ENCODE data around the gene MT1A. TPM values are rescaled to one million over a fixed set of nuclear protein-coding genes. Genes with fewer than 3 reads are reported as not detected.
"Not testable (repeated sequence)": the region's sequence is repeated elsewhere in the genome, so short reads cannot be mapped to it uniquely, and the experiment has no call there.

The MT1A gene
- total RNA-seq, 1 donor from 2014 or later: 1.4 TPM

DNA sequence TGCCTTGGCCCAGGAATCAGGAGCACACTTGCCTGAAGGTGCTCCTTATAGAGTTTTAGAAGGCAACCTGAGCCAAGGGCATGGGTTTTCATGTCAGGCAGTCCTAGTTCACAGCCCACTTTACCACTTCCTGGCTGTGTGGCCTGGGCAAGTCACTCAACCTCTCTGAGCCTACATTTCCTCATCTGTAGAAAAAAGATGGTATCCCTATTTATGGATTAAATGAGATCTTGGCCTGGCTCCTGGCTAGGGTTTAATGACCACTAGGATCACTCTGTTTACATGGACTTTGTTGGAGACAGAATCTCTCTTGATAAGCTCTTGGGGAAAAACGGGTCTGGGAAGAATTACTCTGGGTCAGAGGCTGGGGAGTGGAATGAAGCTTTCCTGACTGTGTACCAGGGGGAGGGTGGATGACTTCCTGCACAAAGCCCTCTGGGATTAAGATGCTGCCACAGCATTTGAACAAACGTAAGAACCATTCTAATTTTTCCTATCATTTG is 27.8 kb upstream of the MT1A start:
- peak; percentile 46 for DNase-seq

DNA sequence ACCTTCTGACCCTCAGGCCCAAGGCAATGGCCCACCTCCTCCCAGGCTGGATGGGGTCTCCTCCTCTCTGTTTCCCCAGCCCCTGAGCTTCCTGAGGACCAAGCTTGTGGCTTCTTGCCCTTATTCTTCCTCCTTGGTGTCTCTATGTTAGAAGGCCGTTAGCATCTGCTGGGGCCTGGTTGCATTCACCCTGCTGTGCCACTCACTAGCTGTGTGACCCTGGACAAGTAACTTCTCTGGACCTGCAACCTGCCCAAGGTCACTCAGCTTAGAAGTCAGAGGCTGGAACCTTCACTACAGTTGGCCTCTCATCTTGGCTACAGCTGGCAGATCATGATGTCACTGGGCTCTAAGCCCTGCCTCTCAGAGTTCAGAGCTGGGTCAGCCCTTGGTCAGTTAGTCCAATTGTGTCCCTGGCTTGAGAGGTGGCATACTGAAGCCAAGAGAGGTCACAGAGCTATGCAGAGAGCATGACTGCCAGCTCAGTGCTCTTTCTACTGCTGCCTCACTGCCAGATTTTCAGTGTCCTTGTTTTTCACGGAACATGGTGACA is 27.1 kb upstream of the MT1A start:
- peak; percentile 8 for DNase-seq

DNA sequence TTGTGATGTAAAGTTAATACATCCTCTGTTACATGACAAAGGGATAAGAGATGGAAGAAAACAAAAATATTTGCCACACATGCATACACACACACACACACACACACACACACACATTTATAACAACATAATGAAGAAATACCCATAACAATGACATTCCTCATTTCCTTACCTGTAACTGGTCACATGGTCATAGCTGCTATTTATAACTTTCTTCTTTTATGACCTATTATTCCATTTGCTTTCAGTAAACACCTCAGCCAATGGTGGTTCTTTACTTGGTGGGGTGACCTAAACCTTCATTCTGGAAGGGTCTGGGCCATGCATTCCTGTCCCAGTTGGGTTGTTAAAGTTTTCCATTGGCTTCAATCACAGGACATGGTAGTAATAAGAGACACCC is 24.8 kb upstream of the MT1A start:
- DNase-seq: no peak

DNA sequence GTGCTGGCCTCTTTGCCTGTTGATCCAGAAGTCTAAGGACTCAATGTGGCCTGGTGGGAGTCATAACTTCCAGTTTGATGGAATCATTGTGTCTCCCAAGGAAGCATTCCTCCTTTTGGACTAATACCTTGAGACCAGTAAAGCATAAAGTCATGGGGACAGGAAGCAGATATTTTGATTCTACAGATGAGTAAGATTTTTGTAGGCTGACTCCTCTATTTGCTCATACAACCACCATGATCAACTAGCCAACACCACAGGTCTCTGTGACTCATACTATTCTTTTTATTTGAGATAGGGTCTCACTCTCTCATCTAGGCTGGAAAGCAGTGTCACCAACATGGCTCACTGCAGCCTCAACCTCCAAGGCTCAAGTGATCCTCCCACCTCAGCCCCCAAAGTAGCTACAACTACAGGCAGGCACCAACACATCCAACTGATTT is 23.9 kb upstream of the MT1A start:
- DNase-seq: no peak

DNA sequence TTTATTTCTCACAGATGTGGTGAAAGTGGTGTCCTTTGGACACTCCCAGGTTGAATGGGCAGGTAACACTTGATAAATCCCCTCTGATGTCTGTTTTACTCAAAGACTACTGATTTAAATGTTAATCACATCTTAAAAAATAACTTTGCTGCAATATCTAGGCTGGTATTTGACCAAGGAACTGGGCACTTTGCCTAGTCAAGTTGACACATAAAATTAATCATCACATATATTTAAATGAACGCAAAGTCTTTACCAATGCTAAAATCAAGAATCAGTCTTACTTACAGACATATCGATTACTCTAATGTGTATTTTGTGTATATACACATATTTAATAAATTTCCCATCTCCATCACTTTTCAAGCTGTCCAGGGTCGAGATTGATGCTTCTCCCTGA is 23.1 kb upstream of the MT1A start:
- DNase-seq: no peak

DNA sequence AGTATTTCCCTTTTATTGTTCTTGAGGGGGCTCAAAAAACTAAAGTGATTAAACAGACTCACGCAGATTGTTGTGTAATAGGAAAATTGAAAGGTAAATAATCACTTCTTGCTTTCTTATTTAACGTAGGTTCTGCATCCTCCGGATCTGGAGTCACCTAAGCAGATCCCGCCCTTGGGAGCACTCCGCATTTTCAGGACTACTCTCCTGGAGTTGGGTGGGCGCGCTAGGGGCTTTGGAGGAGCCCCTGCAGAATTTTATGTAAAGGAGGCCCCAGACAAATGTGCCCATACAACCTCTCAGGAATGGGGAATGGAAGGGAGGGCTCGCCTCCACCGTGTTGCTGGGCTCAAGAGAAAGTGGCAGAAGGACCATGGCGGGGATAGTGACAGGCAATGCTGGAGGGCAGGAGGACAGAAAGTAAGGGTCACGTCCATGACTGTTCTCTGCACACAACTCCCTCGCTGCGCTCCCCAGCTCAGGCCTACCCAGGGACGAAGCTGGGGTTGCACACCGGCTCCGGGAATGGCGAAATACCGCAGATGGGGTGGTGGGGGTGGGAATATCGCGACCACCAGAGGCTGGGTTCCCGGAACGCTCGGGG is 21.8 kb upstream of the MT1A start:
- no peak for DNase-seq

DNA sequence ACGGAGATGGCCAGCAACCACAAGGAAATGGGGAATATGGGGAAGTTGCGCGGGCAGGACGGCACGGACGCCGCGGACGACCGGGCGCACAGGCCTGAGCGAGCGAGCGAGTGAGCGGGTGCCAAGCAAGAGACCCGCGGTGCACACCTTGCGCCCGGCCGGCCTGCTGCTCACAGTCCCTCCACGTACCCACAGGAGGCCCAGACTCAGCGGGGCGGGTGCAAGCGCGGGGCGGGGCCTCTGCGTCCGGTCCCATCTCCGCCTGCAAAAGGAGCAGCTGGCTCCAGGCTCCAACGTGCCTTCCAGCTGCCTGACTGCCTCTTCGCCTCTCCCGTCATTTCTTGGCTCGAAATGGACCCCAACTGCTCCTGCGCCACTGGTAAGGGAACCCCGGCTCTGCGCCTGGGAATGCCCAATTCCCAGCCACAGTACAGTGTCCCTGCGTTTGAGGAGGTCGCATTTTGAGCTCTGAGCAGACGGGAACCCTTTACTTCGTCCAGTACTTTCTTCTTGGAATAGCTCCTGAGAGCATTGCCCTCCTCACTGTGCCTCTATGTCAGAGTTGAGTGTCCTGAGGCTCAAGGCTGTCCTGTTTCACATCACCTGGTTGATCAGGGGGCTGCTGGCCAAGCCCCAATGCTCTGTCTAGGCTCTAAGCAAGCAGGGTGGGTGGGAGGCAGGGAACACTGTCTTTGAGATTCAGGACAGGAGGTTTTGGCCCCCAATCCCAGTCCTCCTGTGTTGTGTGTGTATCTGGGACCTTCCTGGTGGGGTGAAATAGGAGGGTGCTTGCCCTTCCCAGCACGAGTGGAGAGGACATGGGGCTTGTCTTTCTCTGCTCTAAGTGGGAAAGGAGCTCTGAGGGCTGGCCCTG is 21.0 kb upstream of the MT1A start:
- DNase-seq: peak; percentile 58

DNA sequence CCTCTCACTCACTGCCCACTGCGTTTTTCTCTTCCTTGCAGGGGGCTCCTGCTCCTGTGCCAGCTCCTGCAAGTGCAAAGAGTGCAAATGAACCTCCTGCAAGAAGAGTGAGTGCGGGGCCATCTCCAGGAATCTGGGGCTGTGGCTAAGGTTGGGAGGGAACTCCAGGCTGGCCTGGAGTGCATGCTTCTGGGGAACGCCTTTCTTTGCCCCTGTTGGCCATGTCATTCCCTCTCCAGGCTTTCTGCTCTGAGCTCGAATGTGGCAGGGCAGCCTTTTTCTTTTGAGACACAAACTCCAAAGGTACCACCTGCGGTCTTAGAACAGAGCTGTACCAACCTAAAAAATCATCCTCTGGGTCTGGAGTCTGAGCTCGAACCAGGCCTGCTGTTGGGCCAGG is 20.3 kb upstream of the MT1A start:
- DNase-seq: no peak

DNA sequence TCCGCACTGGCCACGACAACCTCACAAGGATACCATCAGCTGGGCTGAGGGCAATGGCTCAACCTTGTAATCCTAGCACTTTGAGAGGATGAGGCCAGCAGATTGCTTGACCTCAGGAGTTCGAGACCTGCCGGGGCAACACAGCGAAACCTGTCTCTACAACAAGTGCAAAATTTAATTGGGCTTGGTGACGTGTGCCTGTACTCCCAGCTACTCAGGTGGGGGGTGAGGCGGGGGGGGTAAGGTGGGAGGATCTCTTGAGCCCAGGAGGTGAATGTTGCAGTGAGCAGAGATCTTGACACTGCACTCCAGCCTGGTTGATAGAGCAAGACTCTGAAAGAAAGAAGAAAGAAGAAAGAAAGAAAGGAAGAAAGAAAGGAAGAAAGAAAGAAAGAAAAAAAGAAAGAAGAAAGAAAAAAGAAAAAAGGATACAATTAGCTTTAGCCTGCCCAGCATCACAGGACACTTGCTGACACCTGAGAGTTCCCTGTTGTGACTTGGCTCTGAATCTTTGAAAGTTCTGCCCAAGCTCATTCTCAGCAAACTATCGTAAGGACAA is 18.0 kb upstream of the MT1A start:
- no peak for DNase-seq

DNA sequence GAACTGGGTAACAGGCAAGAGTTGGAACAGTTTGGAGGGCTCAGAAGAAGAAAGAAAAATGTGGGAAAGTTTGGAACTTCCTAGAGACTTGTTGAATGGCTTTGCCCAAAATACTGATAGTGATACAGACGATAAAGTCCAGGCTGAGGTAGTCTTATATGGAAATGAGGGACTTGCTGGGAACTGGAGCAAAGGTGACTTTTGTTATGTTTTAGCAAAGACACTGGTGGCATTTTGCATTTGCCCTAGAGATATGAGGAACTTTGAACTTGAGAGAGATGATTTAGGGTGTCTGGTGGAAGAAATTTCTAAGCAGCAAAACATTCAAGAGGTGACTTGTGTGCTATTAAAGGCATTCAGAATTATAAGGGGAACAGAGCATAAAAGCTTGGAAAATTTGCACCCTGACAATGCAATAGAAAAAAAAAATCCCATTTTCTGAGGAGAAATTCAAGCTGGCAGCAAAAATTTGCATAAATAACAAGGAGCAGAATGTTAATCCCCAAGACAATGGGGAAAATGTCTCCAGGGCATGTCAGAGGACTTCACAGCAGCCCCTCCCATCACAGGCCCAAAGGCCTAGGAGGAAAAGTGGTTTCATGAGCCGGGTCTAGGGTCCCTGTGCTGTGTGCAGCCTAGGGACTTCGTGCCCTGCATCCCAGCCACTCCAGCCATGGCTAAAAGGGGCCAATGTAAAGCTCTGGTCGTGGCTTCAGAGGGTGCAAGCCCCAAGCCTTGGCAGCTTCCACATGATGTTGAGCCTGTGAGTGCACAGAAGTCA is 16.6 kb upstream of the MT1A start:
- DNase-seq: not testable (repeated sequence)

DNA sequence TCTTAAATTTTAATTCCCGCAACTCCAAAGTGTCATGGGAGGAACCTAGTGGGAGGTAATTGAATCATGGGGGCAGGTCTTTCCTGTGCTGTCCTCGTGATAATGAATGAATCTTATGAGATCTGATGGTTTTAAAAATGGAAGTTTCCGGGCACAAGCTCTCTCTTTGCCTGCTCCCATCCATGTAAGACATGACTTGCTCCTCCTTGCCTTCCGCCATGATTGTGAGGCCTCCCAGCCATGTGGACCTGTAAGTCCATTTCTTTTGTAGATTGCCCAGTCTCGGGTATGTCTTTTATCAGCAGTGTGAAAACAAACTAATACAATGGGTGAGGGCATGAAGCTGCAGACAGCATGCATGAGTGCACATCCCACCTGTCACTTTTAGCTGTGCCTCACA is 15.3 kb upstream of the MT1A start:
- DNase-seq: not testable (repeated sequence)

DNA sequence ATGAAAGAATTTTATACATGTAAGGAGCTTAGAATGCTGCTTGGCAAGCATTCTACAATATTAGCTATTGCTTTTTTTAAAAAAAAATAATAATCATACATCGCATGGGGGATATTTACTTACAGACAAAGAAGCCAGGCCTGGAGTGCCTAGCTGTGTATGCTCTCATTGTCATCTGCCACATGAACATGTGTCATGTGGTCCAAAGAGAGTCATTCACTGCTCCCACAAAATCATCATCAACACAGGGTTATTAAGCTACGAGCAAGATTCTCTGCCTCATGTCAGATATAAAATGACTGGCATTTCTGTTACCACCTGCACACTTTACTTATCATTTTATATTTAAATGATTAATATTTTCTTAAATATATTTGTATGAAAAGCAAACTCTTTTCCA is 14.8 kb upstream of the MT1A start:
- DNase-seq: no peak

DNA sequence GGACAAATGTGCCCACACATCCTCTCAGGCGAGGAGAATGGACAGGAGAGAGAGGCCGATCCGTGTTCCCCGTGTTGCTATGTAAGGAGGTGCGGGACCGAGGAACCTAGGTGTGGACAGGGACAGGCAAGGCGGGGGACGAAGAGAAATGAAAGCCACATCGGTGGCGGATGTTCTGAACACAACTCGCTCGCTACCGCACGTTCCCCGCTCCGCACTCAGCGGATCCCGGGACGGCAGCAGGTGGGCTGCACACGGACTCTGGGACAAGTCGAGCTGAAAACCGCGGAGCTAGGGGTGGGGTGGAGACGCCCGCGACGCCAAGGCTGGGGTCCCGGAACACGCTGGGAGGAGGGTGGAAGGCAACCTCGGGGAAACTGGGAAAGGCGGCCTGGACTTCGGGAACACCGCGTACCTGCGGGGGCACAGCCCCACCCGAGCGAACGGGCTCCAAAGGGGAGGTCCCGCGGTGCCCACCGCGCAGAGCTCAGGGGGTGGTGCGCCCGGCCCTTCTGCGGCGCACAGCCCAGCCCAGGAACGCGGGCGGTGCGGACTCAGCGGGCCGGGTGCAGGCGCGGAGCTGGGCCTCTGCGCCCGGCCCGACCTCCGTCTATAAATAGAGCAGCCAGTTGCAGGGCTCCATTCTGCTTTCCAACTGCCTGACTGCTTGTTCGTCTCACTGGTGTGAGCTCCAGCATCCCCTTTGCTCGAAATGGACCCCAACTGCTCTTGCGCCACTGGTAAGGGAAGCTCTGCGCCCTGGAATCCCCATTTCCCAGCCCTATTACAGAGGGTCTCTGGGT is 13.1 kb upstream of the MT1A start, which contains the start of gene MT1E:
MT1E (plus strand) TSS at position 642 of the 803 bp plus-strand sequence; CDS start at position 713, 71 bp downstream.
- DNase-seq: peak; percentile 63

DNA sequence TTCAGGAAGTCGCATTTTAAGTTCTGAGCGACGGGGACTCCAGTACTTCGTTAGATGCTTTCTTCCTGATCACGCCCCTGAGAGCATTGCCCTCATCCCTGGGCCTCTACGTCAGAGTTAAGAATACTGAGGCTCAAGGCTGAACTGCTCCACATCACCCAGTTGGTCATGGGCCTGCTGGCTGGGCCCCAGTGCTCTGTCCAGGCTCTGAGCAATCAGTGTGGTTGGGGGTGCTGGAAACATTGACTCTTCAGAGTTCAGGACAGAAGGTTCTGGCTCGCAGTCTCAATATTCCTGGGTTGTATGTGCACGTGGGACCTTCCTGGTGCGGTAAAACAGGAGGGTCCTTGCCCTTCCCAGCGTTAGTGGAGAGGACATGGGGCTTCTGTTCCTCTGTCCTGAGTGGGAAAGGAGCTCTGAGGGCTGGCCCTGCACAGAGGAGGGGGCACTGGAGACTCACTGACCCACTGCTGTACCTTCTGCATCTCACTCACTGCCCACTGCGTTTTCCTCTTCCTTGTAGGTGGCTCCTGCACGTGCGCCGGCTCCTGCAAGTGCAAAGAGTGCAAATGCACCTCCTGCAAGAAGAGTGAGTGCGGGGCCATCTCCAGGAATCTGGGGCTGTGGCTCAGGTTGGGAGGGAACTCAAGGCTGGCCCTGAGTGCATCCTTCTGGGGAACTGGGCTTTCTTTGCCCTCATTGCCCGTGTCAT is 12.4 kb upstream of the MT1A start:
- DNase-seq: peak; percentile 63

DNA sequence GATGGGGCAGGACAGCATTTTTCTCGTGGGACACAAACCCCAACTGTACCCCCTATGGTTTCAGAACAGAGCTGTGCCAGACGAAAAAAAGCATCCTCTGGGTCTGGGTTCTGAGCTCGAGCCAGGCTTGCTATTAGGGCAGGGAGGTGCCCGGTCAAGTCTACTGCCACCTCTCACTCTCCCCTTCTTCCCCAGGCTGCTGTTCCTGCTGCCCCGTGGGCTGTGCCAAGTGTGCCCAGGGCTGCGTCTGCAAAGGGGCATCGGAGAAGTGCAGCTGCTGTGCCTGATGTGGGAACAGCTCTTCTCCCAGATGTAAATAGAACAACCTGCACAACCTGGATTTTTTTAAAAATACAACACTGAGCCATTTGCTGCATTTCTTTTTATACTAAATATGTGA is 11.8 kb upstream of the MT1A start:
- no peak for DNase-seq

DNA sequence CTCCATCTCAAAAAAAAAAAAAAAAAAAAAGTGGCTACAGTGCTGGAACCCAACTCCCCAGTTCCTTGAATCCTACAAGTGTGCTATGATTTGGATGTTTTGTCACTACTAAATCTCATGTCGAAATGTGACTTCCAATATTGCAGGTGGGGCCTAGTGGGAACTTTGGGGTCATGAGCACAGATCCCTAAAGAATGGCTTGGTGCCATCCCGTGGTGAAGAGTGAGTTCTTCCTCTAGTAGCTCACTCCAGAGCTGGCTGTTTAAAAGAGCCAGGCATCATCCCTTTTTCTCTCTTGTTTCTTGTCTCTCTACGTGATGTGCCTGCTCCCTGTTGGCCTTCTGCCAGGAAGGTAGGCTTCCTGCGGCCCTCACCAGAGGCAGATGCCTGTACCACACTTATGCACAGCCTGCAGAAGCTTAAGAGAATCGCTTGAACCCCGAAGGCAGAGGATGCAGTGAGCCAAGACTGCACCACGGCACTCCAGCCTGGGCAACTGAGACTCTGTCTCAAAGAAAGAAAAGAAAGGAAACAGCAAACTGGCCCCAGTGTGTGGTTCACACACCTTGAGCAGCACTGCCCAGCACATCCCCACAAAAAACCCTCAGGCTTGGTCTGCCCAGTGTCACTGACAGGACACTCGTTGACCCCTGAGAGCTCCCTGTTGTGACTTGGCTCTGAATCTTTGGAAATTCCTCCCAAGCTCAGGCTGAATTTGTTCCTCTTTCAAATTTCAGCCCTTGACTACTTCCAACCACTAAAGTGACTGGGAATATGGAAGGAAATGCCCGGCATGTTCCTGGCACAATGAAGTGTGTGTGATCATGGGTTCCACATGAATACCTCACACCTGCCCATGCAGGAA is 9.7 kb upstream of the MT1A start:
- DNase-seq: no peak

DNA sequence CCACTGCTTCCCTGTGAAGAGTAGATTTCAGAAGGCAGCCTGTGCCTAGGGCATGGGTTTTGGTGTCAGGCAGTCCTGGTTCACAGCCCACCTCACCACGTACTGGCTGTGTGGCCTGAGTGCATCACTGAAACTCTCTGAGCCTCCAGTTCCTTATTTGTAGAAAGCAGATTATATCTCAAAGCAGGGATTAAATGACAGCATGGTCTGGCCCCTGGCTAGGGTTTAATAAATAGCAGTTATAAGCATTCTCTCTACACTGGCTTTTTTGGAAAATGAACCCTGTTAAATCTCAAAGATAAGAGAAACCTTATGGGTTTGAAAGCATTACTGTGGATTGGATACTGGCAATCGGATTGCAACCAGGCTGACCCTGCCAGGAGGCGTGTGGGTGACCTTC is 8.9 kb upstream of the MT1A start:
- DNase-seq: no peak

DNA sequence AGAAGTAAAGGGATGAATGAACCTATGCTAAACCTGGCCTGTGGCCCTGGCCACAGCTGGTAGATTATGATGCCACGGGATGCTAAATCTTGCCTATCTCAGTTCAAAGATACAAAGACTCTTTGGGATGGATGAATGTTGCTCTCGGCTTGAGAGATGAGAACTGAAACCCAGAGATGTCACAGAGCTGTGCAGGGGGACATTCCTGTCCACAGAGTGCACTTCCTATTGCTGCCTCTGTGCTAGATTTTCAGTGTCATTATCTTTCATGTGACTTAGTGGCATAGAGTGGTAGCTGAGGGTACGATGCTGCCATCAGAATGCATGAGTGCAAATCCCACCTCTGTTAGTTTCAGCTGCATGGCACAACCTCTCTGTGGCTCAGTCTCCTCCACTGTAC is 8.3 kb upstream of the MT1A start:
- DNase-seq: no peak

DNA sequence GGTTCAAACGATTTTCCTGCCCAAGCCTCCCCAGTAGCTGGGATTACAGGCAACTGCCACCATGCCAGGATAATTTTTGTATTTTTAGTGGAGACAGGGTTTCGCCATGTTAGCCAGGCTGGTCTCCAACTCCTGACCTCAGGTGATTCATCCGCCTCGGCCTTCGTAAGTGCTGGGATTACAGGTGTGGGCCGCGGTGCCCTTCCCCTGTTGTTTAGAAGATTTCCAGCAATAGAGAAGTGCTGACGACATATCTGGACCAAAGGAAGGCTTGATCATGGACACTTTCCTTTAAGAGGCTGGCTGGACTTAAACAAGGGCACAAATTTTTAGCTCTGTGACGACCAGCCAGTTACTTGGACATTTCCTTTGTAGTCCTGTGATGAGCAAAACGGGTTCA is 7.3 kb upstream of the MT1A start:
- DNase-seq: no peak

DNA sequence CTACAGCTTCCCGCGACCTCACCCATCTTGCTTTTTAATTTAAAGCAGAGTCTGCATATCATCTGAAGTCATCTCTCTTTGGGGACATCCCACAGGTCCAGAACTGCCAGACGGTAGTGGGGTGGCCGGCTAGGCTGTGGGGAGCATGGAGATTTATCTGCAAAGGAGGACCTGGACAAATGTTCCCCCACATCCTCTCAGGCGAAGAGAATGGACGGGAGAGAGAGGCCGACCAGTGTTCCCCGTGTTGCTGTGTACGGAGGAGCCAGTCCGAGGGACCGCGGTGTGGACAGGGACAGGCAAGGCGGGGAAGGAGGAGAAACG is 6.7 kb upstream of the MT1A start:
- no peak for DNase-seq
